Measurements from ENCODE around the gene TMEM258. TPM values are rescaled to one million over a fixed set of nuclear protein-coding genes. Genes with fewer than 3 reads are reported as not detected.

TMEM258 gene
- total and polyA plus RNA-seq, 4 donors: 31.0 to 136 (median 98.7) TPM

DNA sequence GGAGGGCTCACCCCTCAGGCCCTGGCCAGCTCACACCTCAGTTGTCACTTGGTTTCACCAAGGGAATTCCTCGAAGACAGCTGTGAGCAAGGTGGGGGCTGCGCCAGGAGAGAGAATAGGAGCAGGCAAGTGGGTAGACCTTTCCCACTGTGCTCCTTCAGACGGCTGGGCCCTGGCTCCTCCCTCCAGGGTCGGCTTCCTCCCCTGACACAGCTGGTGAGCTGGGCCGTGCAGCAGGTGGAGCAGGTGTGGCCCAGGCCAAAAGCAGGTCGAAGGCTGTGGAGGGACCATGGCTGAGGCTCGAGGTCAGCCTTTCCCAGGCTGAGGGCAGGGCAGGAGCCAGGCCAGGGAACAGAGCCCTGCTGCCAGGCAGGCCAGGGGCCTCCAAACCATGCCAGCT lies 52.4 kb downstream of the TMEM258 start:
- H3K9me3 ChIP-seq (ENCODE audit: control insufficient read depth in 4 of 4, low read length in 3 of 4): no peaks in the 10 kb centered on the region
- H3K4me3 ChIP-seq (ENCODE audit: low read depth in 1 of 3, low read length in 3 of 3): no peak overlapping the region
- WGBS: 60% methylated on average over 7 of the region's 7 CpGs
- no peak overlapping the region for H3K27ac ChIP-seq (ENCODE audit: low read depth in 1 of 2, low read length in 2 of 2)
- no peak for DNase-seq (ENCODE audit: low spot score)
- no peak overlapping the region for H3K9ac ChIP-seq (ENCODE audit: low read depth in 1 of 2, low read length in 2 of 2)
- H3K36me3 ChIP-seq (ENCODE audit: control insufficient read depth in 4 of 4, insufficient read depth in 3 of 4, low read depth in 1 of 4, low read length in 3 of 4): no peaks in the 10 kb centered on the region
- no peaks in the 10 kb centered on the region for H3K4me1 ChIP-seq (ENCODE audit: control insufficient read depth in 4 of 4, insufficient read depth in 4 of 4, low read length in 3 of 4)
- H3K27me3 ChIP-seq (ENCODE audit: control insufficient read depth in 4 of 4, insufficient read depth in 4 of 4, low read length in 3 of 4): no peaks in the 10 kb centered on the region
- TF ChIP-seq GABPA (IDR thresholded peaks at IDR 0.05 in 1 of 2, conservative IDR thresholded peaks at IDR 0.05 in 1 of 2) (no peak), EGR1 (IDR thresholded peaks at IDR 0.05; ENCODE audit: low read depth in 2 of 2) (no peak), HNF4G (IDR thresholded peaks at IDR 0.05) (no peak), NR2F2 (IDR thresholded peaks at IDR 0.05) (no peak), TAF1 (conservative IDR thresholded peaks at IDR 0.05) (no peak), JUND (IDR thresholded peaks at IDR 0.05) (no peak), YY1 (IDR thresholded peaks at IDR 0.05) (no peak), RXRA (IDR thresholded peaks at IDR 0.05) (no peak), RAD21 (IDR thresholded peaks at IDR 0.05) (no peak), SP1 (IDR thresholded peaks at IDR 0.05) (no peak), FOXA2 (IDR thresholded peaks at IDR 0.05) (no peak), HNF4A (conservative IDR thresholded peaks at IDR 0.05) (no peak)
- TF ChIP-seq, protein P1, sequence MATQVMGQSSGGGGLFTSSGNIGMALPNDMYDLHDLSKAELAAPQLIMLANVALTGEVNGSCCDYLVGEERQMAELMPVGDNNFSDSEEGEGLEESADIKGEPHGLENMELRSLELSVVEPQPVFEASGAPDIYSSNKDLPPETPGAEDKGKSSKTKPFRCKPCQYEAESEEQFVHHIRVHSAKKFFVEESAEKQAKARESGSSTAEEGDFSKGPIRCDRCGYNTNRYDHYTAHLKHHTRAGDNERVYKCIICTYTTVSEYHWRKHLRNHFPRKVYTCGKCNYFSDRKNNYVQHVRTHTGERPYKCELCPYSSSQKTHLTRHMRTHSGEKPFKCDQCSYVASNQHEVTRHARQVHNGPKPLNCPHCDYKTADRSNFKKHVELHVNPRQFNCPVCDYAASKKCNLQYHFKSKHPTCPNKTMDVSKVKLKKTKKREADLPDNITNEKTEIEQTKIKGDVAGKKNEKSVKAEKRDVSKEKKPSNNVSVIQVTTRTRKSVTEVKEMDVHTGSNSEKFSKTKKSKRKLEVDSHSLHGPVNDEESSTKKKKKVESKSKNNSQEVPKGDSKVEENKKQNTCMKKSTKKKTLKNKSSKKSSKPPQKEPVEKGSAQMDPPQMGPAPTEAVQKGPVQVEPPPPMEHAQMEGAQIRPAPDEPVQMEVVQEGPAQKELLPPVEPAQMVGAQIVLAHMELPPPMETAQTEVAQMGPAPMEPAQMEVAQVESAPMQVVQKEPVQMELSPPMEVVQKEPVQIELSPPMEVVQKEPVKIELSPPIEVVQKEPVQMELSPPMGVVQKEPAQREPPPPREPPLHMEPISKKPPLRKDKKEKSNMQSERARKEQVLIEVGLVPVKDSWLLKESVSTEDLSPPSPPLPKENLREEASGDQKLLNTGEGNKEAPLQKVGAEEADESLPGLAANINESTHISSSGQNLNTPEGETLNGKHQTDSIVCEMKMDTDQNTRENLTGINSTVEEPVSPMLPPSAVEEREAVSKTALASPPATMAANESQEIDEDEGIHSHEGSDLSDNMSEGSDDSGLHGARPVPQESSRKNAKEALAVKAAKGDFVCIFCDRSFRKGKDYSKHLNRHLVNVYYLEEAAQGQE (IDR thresholded peaks at IDR 0.05): no peak
- TF ChIP-seq, protein P2, sequence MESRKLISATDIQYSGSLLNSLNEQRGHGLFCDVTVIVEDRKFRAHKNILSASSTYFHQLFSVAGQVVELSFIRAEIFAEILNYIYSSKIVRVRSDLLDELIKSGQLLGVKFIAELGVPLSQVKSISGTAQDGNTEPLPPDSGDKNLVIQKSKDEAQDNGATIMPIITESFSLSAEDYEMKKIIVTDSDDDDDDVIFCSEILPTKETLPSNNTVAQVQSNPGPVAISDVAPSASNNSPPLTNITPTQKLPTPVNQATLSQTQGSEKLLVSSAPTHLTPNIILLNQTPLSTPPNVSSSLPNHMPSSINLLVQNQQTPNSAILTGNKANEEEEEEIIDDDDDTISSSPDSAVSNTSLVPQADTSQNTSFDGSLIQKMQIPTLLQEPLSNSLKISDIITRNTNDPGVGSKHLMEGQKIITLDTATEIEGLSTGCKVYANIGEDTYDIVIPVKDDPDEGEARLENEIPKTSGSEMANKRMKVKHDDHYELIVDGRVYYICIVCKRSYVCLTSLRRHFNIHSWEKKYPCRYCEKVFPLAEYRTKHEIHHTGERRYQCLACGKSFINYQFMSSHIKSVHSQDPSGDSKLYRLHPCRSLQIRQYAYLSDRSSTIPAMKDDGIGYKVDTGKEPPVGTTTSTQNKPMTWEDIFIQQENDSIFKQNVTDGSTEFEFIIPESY (IDR thresholded peaks at IDR 0.05): no peak
- TF ChIP-seq, protein P3, sequence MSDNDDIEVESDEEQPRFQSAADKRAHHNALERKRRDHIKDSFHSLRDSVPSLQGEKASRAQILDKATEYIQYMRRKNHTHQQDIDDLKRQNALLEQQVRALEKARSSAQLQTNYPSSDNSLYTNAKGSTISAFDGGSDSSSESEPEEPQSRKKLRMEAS (IDR thresholded peaks at IDR 0.05): no peak
- TF ChIP-seq, protein P4, sequence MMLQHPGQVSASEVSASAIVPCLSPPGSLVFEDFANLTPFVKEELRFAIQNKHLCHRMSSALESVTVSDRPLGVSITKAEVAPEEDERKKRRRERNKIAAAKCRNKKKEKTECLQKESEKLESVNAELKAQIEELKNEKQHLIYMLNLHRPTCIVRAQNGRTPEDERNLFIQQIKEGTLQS (IDR thresholded peaks at IDR 0.05): no peak
- TF ChIP-seq, protein P5, sequence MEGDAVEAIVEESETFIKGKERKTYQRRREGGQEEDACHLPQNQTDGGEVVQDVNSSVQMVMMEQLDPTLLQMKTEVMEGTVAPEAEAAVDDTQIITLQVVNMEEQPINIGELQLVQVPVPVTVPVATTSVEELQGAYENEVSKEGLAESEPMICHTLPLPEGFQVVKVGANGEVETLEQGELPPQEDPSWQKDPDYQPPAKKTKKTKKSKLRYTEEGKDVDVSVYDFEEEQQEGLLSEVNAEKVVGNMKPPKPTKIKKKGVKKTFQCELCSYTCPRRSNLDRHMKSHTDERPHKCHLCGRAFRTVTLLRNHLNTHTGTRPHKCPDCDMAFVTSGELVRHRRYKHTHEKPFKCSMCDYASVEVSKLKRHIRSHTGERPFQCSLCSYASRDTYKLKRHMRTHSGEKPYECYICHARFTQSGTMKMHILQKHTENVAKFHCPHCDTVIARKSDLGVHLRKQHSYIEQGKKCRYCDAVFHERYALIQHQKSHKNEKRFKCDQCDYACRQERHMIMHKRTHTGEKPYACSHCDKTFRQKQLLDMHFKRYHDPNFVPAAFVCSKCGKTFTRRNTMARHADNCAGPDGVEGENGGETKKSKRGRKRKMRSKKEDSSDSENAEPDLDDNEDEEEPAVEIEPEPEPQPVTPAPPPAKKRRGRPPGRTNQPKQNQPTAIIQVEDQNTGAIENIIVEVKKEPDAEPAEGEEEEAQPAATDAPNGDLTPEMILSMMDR (IDR thresholded peaks at IDR 0.05; ENCODE audit: low read depth, low read length, missing input control): no peak

DNA sequence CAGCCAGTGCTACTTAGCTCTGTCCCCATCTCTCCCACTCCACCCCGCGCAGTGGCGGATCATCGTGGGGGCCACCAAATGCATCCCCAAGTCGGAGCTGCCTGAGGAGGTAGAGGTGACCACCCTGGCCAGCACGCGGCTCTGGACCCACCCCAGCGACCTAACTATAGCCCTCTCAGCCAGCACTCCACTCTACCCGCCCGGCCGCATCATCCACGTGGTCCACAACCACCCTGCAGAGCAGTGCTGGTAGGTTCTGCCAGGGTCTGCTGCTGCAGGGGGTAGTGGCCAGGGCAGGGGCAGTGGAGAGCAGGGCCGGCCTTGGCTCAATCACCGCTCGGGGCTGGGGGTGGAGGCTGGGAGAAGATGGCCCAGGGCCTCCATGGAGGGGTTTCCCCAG lies 53.0 kb downstream of the TMEM258 start:
- no peaks in the 10 kb centered on the region for H3K9me3 ChIP-seq (ENCODE audit: control insufficient read depth in 4 of 4, low read length in 3 of 4)
- no peaks in the 10 kb centered on the region for H3K4me1 ChIP-seq (ENCODE audit: control insufficient read depth in 4 of 4, insufficient read depth in 4 of 4, low read length in 3 of 4)
- H3K27me3 ChIP-seq (ENCODE audit: control insufficient read depth in 4 of 4, insufficient read depth in 4 of 4, low read length in 3 of 4): no peaks in the 10 kb centered on the region
- H3K36me3 ChIP-seq (ENCODE audit: control insufficient read depth in 4 of 4, insufficient read depth in 3 of 4, low read depth in 1 of 4, low read length in 3 of 4): no peaks in the 10 kb centered on the region
- no peak for DNase-seq (ENCODE audit: low spot score)
- WGBS: 93% methylated on average over 15 of the region's 15 CpGs
- no peak overlapping the region for H3K9ac ChIP-seq (ENCODE audit: low read depth in 1 of 2, low read length in 2 of 2)
- no peak overlapping the region for H3K27ac ChIP-seq (ENCODE audit: low read depth in 1 of 2, low read length in 2 of 2)
- H3K4me3 ChIP-seq (ENCODE audit: low read depth in 1 of 3, low read length in 3 of 3): no peak overlapping the region
- no peak for TF ChIP-seq GABPA (IDR thresholded peaks at IDR 0.05 in 1 of 2, conservative IDR thresholded peaks at IDR 0.05 in 1 of 2)
- TF ChIP-seq, protein P2 (IDR thresholded peaks at IDR 0.05): no peak
- no peak for TF ChIP-seq FOXA1 (IDR thresholded peaks at IDR 0.05)
- TF ChIP-seq HNF4G (IDR thresholded peaks at IDR 0.05): no peak
- TF ChIP-seq, protein P3 (IDR thresholded peaks at IDR 0.05): no peak
- TF ChIP-seq NR2F2 (IDR thresholded peaks at IDR 0.05): no peak
- no peak for TF ChIP-seq SP1 (IDR thresholded peaks at IDR 0.05)
- TF ChIP-seq YY1 (IDR thresholded peaks at IDR 0.05): no peak
- no peak for TF ChIP-seq TAF1 (conservative IDR thresholded peaks at IDR 0.05)
- TF ChIP-seq FOXA2 (IDR thresholded peaks at IDR 0.05): no peak
- TF ChIP-seq JUND (IDR thresholded peaks at IDR 0.05): no peak
- no peak for TF ChIP-seq EGR1 (IDR thresholded peaks at IDR 0.05; ENCODE audit: low read depth in 2 of 2)
- TF ChIP-seq, protein P1 (IDR thresholded peaks at IDR 0.05): no peak
